ENCODE results near the gene PABPC1L.
A peak's percentile ranks its signal among the peaks of the same experiment; 100 is the strongest.

PABPC1L gene

DNA sequence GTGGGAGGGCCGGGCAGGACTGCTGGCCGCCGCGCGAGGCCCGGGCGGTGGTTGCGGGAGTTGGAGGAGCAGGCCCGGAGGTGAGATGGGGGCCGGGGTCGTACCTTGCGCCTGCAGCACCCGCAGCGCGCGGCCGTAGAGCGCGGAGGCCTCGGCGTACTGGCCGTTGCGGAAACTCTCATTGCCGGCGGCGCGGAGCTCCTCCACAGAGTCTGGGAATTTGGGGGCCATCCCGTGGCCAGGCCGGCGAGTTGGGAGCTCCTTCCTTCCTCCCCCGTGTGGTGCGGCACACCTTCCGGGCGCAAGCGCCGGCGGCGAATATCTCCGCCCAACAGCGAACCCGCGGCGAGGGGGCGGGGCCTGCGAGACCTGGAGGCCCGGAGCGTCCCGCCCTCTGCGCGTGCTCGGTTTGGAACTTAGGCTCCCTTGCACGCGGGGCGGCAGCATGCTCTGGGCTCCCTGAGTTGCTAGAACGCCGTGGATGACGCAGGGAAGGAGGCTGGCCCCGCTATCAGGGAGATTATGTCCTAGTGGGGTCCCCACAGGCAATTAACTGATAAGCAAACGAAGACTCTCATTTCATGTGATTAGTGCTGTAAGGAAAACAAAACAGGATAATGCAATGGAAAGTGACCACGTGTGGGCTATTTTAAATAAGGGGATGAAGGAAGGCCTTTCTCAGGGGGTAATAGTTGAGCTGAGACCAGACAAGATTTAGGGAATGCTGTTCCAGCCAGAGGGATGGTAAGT lies 50.4 kb downstream of the PABPC1L start, which contains the start of gene TOMM34:
Gene TOMM34 (minus strand): TSS at position 295 of the 750 bp plus-strand sequence. CDS start 64 bp downstream, at position 231.
- intact Hi-C loops (cut with DNase I) = loop anchor here (5.0 kb wide), 1 partner anchor 73 kb away; the partner anchor contains the start of gene YWHAB
- DNase-seq = peak; percentile 86 to 98 (median 96)

DNA sequence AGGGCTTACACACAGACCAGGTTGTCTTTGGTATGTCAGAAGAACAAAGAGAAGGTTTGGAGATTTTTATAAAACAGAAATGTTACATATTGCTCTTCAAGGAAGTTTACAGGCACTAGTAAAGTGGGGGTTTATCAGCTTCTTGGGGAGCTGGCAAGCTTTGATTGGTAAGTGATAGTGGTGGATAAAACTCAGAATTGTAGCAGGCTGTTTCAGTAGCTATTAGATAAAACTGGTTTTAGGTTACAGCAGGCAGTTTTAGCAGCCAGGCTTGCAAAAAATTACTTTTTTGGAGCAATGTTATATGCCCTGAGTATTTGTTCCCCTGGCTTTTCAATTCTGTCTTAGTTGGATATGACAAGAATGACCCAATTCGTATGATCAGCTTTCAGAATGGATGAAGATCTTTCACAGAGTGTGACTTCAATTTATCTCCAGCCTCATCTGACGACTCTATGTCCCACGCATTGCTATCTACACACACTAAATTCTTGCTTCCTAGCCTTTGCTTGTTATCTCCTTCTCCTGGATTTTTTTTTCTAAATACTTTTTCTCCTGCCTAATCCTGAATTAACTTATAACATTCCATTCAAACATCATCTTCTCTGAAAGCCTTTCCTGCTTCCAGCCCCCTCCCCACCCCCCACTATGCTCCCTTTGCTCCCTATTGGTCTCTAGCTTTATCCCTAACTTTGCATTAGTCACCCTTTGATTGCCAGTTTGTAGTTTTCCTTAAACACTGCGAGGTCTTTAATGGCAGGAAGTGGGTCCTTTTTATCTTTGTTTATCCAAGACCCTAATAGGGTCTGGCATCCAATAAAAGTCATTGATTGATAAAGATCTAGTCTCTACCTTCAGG lies 51.4 kb downstream of the PABPC1L start:
- intact Hi-C loops (cut with DNase I) = loop anchor here (5.0 kb wide), 1 partner anchor 74 kb away; the partner anchor contains the start of gene YWHAB
- DNase-seq = no peak

DNA sequence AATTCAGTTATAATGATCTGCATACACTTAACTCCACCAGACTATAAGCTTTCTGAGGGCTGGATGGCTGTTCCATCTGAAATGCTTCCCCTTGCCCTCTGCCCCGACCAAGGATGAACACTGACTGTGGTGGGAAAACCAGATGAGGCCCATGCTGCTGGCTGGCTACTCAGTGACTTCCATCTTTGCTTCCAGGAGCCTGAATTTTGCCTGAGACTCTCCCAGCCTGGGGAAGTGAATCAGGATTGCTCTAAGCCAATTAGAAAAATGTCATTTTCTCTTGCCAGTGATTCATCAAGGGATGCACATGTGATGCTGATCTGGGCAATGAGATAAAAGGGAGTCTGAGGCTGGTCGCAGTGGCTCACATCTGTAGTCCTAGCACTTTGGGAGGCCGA lies 52.0 kb downstream of the PABPC1L start:
- intact Hi-C loops (cut with DNase I) = loop anchor here (5.0 kb wide), 1 partner anchor 75 kb away; the partner anchor contains the start of gene YWHAB
- no peak for DNase-seq

DNA sequence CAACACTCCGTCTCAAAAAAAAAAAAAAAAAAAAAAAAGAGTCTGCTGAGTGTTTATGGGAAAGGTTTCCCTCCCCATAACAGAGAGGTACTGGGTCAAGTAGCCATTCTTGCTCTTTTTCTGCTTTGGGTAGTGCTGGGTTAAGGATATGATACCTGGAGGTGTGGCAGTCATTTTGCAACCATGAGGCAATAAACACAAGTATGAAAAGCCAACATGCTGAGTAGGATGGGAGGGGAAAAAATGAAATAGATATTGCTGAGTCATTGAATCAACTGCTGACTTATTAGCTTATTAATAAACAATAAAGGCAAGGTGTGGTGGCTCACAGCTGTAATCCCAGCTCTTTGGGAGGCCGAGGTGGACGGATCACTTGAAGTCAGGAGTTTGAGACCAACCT lies 52.6 kb downstream of the PABPC1L start:
- intact Hi-C loops (cut with DNase I) = loop anchor here (5.0 kb wide), 1 partner anchor 75 kb away; the partner anchor contains the start of gene YWHAB
- DNase-seq = no peak

DNA sequence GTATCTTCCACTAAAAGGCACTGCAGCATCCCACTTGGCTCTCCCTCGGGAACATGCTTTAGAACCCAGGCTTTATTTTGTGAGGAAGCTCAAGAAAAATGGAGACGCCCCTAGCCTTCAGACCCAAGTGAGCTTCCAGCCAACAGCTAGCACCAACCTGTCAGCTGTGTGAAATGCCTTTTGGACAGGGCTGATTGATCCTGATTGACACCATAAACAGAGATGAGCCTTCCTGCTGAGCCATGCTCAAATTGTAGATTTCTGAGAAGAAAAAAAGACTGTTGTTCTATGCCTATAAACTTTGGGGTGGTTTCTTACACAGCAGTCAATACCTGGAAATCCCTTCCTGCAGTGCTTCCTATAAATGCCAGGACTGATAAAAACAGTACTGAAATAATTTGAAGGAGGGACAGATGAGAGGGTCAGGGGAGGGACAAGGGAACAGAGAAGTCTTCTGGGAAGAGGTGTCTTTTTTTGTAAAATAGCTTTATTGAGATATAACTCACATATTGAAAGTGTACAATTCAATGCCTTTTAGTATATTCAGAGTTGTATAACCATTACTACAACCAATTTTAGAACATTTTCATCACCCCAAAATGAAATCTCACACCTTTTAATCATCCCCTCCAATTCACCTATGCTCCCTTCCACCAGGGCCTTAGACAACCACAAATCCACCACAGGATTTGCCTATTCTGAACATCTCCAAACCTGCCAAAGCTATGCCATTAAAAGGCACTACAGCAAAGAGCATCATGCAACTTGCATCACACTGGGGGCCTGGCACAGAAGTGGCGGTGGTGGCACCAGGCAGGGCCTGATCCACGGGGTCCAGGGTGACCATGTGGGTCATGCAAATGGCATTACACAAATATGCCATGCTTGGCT lies 53.7 kb downstream of the PABPC1L start:
- no peak for DNase-seq
- intact Hi-C loops (cut with DNase I) = loop anchor here (5.0 kb wide), 1 partner anchor 76 kb away; the partner anchor contains the start of gene YWHAB

DNA sequence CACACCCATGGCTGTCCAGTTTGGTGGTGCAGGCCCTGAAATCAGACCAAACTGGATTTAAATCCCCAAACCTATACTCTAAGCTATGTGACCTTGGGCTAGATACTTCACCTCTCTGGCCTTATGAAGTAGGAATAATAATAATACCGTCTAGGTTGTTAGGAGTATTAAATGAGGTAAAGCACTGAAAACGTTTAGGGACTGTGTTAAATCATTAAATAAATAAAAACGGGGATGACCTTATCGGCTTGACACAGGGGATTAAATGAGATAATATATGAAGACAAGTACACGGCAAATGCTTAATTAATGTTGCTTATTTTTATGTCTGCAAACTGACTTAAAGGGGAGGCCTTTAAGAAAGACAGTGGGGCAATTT lies 55.8 kb downstream of the PABPC1L start:
- DNase-seq = no peak
- intact Hi-C loops (cut with DNase I) = no loop called here

DNA sequence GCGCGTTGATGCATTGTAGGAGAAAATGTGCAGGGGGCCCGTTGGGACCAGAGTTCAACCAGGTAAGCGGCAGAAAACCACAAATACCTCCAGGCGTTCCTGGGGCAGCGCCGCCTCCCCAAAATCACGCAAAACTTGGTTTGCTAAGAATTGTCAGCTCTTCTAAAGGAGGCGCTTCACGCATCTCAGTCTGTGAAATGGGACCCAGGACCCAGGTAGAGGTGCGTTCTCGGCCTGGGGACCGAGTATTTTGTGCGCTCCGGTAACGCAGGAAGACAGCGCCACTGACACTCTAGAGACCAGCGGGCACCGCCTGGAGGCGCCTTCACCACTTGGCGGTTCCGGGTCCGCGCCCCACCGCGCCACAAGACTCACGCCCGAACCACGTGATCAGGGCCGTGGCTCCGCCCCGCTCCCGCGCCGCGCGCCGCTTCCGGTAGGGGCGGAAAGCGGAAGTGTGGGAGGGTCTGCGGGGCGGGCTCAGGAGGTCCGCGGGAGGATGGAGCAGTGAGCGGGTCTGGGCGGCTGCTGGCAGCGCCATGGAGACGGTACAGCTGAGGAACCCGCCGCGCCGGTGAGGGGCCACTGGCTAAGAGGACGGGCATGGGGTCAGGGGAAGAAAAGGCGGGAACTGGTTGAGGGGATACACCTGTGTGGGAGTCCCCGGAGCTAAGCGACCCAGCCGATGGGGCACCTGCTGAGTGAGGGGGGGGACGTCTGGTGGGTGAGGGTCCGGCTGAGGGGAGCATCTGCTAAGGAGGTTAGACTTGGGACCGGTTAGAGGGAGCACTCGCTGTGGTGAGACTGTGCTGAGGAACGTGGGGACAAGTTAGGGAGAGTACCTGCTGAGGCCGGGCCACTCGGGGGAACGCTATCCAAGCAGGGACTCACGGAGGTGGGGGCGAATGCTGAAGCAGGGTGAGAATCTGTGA lies 56.4 kb downstream of the PABPC1L start, which contains the start of gene STK4:
Gene STK4 (plus strand): TSS at position 483 of the 932 bp plus-strand sequence. CDS start 57 bp downstream, at position 540.
- DNase-seq = peak; percentile 88 to 97 (median 94)

DNA sequence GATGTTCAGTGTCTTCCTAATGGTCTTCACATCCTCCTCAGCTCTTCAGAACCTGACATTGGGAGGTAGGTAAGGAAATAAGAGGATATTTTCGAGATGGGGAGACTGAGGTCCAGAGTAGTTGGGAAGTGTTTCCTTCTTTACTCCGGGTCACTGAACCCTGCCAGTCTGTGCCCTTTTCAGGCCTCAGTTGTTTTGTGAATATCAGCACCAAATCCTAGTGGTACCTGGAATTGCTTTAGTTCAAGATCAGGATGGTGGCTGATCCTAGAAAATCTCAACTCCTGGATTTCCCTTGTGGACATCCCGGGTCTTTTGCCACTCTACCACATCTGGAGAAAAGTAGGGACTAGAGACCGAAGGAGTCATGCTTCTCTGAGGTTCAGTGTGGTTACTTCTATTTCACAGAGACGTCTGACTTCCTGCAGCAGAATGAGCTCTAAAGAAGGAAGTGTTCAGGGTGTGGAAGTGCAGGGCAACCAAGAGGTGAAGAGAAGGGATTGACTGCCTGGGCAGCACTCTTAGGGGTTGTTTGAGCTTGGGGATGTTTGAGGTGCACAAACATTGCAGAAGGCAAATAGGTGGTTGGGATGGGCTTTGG lies 57.4 kb downstream of the PABPC1L start:
- DNase-seq = peak in 4 of 42 donors; percentile 9 to 45 (median 14)
- intact Hi-C loops (cut with DNase I) = no loop called here

More for the DNA sequence above, 56.4 kb downstream of the PABPC1L start, which contains the start of gene STK4:
- intact Hi-C loops (cut with DNase I) = no loop called here

DNA sequence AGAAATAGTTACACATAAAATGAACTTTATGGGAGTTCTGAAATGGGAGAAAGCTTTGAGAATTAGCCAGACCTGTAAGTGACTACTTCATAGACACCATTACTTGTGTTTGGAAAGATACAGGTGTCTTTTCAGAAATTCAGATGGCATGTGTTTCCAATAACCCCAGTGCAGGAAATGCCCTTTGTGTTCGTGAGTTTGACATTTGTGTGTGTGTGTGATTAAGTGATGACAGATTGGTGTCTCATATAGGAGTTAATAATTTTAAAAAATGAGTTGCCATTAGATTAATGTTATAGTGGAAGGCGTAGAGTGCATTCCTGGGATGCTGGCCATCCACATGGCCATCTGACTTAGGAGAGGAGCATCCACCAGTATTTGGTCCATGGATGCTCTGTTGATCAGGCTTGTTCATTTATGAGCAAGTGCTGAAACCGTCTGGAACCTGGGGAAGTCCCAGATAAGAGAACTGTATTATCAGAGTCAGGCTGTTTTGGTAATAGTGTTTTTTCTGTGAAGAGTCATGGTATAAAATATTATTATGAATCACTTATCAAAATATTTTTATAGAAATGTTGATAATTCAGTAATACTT lies 59.5 kb downstream of the PABPC1L start:
- intact Hi-C loops (cut with DNase I) = no loop called here
- no peak for DNase-seq

DNA sequence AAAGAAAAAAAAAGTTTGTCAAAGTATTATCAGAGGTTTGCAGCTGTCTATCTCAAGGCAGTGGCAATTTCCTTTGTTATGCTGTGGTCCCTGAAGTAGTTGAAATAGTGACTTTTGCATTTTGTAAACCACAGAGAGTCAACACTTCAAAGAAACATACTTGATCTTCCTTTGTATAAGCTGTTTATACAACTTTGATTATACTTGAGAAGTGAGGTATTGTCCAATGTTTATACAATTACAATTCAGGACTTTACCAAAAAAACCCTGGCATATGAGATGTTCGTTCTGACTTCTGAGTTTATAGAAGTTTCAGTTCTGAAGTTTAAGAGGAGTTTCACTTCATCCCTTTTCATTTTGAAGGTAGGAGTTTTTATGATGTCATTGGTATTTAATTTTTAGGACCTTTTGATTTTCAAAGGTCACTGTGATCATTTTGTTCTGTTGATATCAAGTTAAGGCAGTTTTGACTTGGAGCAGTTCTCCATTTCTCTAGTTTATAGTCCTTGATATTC lies 60.4 kb downstream of the PABPC1L start:
- intact Hi-C loops (cut with DNase I) = no loop called here

DNA sequence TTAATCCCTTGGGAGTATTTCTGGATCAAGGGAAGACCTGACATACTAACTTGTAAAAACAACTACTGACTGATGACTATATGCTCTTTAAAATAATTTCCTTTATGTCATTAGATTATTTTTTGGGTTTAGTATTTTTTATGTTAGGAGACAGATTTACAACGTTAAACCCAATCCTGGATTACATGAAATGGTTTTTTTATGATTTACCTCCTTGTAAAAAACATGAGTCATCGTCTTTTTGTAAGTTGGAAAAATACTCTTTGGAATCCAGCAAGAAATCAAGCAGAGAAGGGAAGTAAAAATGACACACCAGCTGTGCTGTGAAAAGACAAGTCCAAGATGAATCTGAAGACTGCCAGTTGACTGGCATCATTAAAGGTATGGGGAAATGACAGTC lies 63.2 kb downstream of the PABPC1L start:
- no peak for DNase-seq
- intact Hi-C loops (cut with DNase I) = no loop called here

More for the DNA sequence above, 60.4 kb downstream of the PABPC1L start:
- no peak for DNase-seq

DNA sequence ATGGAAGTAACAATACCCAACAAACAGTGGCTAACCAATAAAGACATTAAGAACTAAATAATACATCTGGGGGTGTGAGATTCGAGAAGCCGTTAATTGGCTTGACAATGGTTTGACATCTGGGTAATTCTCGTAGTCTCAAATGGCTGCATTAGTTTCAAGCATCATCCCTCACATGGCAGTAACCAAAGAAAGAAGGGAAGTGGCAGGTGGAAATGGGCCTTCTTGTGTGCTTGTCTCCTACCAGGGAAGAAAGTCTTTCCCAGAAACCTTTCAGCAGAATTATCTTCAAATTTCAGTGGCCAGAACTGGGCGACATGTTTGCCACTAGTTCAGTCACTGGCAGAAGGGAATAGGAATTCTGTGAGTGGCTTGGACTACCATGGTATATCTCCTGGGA lies 66.8 kb downstream of the PABPC1L start:
- no peak for DNase-seq
- intact Hi-C loops (cut with DNase I) = no loop called here

DNA sequence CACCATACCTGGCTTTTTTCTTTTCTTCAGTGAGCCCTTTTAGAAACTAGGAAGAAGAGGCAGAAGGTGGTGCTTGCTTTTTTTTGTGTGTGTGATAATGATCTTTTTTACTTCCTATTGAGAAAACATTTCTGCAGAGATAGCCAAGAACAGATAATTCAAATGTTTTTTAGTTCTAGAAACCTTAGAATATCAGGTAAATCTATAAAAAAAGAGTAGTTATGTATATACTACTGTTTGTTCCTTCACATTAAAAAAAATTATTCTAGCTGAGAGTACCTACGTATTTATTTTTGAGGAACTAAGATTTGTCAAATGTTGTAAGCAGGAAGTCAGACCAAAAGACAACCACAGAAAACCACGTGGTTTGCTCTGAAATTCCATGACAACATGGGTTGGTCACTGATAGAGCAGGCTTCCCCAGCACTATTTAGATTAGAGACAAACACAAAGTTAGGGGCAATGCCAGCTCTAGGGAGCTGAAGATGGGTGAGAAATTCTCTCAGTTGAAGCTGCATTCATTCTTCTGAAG lies 69.3 kb downstream of the PABPC1L start:
- intact Hi-C loops (cut with DNase I) = no loop called here
- DNase-seq = peak in 7 of 42 donors; percentile 9 to 52 (median 22)

DNA sequence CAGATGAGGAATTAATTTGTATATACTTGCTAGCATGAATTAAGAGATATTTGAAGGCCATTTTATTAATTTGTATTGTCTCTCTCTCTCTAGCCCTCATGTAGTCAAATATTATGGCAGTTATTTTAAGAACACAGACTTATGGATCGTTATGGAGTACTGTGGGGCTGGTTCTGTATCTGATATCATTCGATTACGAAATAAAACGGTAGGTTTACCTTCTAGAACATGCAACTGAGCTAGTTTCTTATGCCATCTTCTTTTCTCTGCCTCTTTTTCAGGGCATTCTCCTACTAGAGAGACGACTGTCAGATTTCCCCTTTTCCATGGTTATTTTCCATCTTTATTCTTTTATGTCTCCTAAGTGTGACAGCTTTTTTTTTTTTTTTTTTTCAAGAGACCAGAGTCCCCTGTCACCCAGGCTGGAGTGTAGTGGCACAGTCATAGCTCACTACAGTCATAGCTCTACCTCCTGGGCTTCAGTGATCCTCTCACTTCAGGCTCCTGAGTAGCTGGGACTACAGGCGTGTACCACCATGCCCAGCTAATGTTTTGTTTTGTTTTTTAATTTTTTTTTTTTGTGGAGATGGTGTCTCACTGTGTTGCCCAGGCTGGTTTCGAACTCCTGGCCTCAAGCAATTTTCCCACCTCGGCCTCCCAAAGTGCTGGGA lies 72.0 kb downstream of the PABPC1L start:
- intact Hi-C loops (cut with DNase I) = no loop called here
- no peak for DNase-seq

DNA sequence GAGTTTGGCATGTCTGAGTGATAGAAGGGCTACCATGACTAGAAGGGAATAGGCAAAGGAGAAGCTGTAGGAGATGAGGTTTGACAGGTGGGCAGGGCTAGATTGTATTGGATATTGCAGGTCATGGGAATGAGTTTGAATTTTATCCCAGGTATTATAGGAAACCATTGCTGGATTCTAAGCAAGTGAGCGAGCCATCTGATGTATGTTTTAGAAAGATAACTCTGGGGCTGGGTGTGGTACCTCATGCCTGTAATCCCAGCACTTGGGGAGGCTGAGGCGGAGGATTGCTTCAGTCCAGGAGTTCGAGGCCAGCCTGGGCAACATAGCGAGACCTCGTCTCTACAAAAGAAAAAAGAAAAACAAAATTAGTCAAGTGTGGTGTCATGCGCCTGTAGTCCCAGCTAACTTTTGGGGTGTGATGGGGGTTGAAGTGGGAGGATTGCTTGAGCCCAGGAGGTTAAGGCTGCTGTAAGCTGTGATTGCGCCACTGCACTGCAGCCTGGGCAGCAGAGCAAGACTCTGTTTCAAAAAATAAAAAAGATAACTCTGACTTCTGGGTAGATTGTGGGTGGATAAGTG lies 73.3 kb downstream of the PABPC1L start:
- no peak for DNase-seq
- intact Hi-C loops (cut with DNase I) = no loop called here
